Ovary (tissue), 3 donors: ENCODE data around the gene TTK.

ENCODE experiments used
- EP300 ChIP-seq: sonication (generic); formaldehyde crosslinking; IDR thresholded peaks from one replicate; pipeline ENCODE4 v1.6.1; 2017; ENCODE audit warnings: antibody characterized with exemption
- POLR2A ChIP-seq: fragments of 450-650 bp; IDR thresholded peaks from one replicate; pipeline ENCODE4 v1.6.1; 2017; ENCODE audit warnings: antibody characterized with exemption, mild to moderate bottlenecking, moderate library complexity
- TF ChIP-seq, protein P1 (sequence below), 3 donors: fragments of 450-650 bp in 2 of 3; fragments of 200-600 bp in 1 of 3; IDR thresholded peaks; one replicate each; pipeline versions ENCODE4 v1.5.1 to v1.8.0; 2016 to 2022; ENCODE audit warnings: antibody characterized with exemption in 3 of 3, mild to moderate bottlenecking in 1 of 3
- donor health status: DM: no; HTN: no; CAD: no.

DNA sequence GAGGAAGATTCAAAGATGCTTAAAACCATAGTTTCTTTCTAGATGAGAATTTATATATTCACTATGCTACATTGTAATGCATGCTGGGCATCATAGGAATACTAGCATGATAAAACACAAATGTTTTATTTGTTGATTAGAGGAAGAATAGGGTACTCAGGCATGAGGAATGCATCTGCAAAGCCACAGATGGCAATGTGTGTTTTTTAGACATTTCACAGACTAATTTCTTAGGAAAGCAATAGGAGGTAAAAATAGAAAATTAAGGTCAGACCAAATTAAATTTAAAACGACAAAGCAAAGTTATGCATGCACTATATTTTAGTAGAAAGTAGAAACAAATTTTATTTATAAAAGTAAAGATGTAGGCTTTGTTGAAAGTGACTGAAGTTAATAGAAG is 2.1 kb downstream of the TTK start:
- TF ChIP-seq, protein P1, sequence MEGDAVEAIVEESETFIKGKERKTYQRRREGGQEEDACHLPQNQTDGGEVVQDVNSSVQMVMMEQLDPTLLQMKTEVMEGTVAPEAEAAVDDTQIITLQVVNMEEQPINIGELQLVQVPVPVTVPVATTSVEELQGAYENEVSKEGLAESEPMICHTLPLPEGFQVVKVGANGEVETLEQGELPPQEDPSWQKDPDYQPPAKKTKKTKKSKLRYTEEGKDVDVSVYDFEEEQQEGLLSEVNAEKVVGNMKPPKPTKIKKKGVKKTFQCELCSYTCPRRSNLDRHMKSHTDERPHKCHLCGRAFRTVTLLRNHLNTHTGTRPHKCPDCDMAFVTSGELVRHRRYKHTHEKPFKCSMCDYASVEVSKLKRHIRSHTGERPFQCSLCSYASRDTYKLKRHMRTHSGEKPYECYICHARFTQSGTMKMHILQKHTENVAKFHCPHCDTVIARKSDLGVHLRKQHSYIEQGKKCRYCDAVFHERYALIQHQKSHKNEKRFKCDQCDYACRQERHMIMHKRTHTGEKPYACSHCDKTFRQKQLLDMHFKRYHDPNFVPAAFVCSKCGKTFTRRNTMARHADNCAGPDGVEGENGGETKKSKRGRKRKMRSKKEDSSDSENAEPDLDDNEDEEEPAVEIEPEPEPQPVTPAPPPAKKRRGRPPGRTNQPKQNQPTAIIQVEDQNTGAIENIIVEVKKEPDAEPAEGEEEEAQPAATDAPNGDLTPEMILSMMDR (IDR thresholded peaks at IDR 0.05): no peak
- no peak for TF ChIP-seq EP300
- no peak for TF ChIP-seq POLR2A
